ENCODE measurements around the gene PASD1.

The PASD1 gene

GRCh38 chrX:151700581-151700980 lies 137.1 kb downstream of the PASD1 start:
- no peak overlapping the region for H3K4me3 ChIP-seq (ENCODE audit: low read depth, low read length)
- no peaks in the 10 kb centered on the region for H3K36me3 ChIP-seq (ENCODE audit: control insufficient read depth in 2 of 2, insufficient read depth in 1 of 2, low read length in 2 of 2)
- H3K27ac ChIP-seq (ENCODE audit: extremely low read depth, low read depth, low read length), result no peak overlapping the region
- ChIA-PET CTCF (no interaction called here), POLR2A (no interaction called here)
- H3K9me3 ChIP-seq (ENCODE audit: control insufficient read depth, insufficient read depth, low read depth, low read length), result no peaks in the 10 kb centered on the region
- no peak for TF ChIP-seq ZNF501 (tag by site-specific recombination; IDR thresholded peaks at IDR 0.05)
- no peak for TF ChIP-seq ZNF239 (tag by site-specific recombination; IDR thresholded peaks at IDR 0.05)
- no peak for TF ChIP-seq WT1 (tag by site-specific recombination; IDR thresholded peaks at IDR 0.05)
- TF ChIP-seq EGR2 (tag by site-specific recombination; IDR thresholded peaks at IDR 0.05; ENCODE audit: low read depth), result no peak
- no peak for TF ChIP-seq ZNF423 (tag by site-specific recombination; IDR thresholded peaks at IDR 0.05)
- TF ChIP-seq GLI2 (tag by site-specific recombination; IDR thresholded peaks at IDR 0.05; ENCODE audit: borderline replicate concordance, low read depth), result no peak
- no peak for TF ChIP-seq KLF1 (tag by site-specific recombination; IDR thresholded peaks at IDR 0.05)
- TF ChIP-seq ZNF114 (tag by site-specific recombination; IDR thresholded peaks at IDR 0.05), result no peak
- H3K4me1 ChIP-seq (ENCODE audit: control insufficient read depth, insufficient read depth, low read length), result no peaks in the 10 kb centered on the region

GRCh38 chrX:151701071-151701470 lies 137.6 kb downstream of the PASD1 start:
- Histone ChIP-seq H3K9me3 (ENCODE audit: control insufficient read depth, insufficient read depth, low read depth, low read length) (no peaks in the 10 kb centered on the region), H3K27ac (ENCODE audit: extremely low read depth, low read depth, low read length) (no peak overlapping the region), H3K36me3 (ENCODE audit: control insufficient read depth in 2 of 2, insufficient read depth in 1 of 2, low read length in 2 of 2) (no peaks in the 10 kb centered on the region), H3K4me3 (ENCODE audit: low read depth, low read length) (no peak overlapping the region), H3K4me1 (ENCODE audit: control insufficient read depth, insufficient read depth, low read length) (no peaks in the 10 kb centered on the region)
- TF ChIP-seq ZNF280D (tag by site-specific recombination; IDR thresholded peaks at IDR 0.05) (no peak), ZNF692 (tag by site-specific recombination; IDR thresholded peaks at IDR 0.05) (no peak), ZNF341 (tag by site-specific recombination; IDR thresholded peaks at IDR 0.05; ENCODE audit: low read depth) (no peak), ZNF2 (tag by site-specific recombination; IDR thresholded peaks at IDR 0.05) (no peak), KLF9 (tag by site-specific recombination; IDR thresholded peaks at IDR 0.05; ENCODE audit: low read depth) (no peak)
- ChIA-PET POLR2A (no interaction called here), CTCF (no interaction called here)

- H3K36me3 ChIP-seq (ENCODE audit: control insufficient read depth in 2 of 2, insufficient read depth in 1 of 2, low read length in 2 of 2), result no peaks in the 10 kb centered on the region
- H3K27ac ChIP-seq (ENCODE audit: extremely low read depth, low read depth, low read length), result no peak overlapping the region
- H3K9me3 ChIP-seq (ENCODE audit: control insufficient read depth, insufficient read depth, low read depth, low read length), result no peaks in the 10 kb centered on the region
- ChIA-PET CTCF (no interaction called here), POLR2A (no interaction called here)
- H3K4me1 ChIP-seq (ENCODE audit: control insufficient read depth, insufficient read depth, low read length), result no peaks in the 10 kb centered on the region
- TF ChIP-seq ZNF132 (tag by site-specific recombination; IDR thresholded peaks at IDR 0.05; ENCODE audit: borderline replicate concordance) (no peak), ZBTB17 (tag by site-specific recombination; IDR thresholded peaks at IDR 0.05) (no peak), ZNF629 (tag by site-specific recombination; IDR thresholded peaks at IDR 0.05) (no peak), ZNF341 (tag by site-specific recombination; IDR thresholded peaks at IDR 0.05; ENCODE audit: low read depth) (no peak), ZNF221 (tag by site-specific recombination; IDR thresholded peaks at IDR 0.05; ENCODE audit: borderline replicate concordance) (no peak), ZNF274 (IDR thresholded peaks at IDR 0.05; ENCODE audit: low read length) (no peak), ZNF274 (tag by site-specific recombination; IDR thresholded peaks at IDR 0.05; ENCODE audit: borderline replicate concordance) (no peak), ZNF140 (tag by site-specific recombination; IDR thresholded peaks at IDR 0.05) (no peak), ZNF239 (tag by site-specific recombination; IDR thresholded peaks at IDR 0.05) (no peak), HOXA7 (CRISPR knock-in tag; IDR thresholded peaks at IDR 0.05; ENCODE audit: borderline replicate concordance) (no peak), ZNF561 (tag by site-specific recombination; IDR thresholded peaks at IDR 0.05; ENCODE audit: borderline replicate concordance) (no peak), ZNF621 (tag by site-specific recombination; IDR thresholded peaks at IDR 0.05) (no peak), ZSCAN30 (tag by site-specific recombination; IDR thresholded peaks at IDR 0.05) (no peak), ZBTB21 (tag by site-specific recombination; IDR thresholded peaks at IDR 0.05) (no peak), ZNF133 (tag by site-specific recombination; IDR thresholded peaks at IDR 0.05) (no peak), ELK4 (IDR thresholded peaks at IDR 0.05; ENCODE audit: borderline replicate concordance, low read depth, low read length) (no peak)
- H3K4me3 ChIP-seq (ENCODE audit: low read depth, low read length), result no peak overlapping the region
Observed at GRCh38 chrX:151701531-151701930, 138.1 kb downstream of the PASD1 start.

All from HEK293 (cell line).